GM12878 (cell line): ENCODE measurements around the gene TMEM63B.

Experiments
- CTCF ChIP-seq, 3 experiments: IDR thresholded peaks in 2 of 3; conservative IDR thresholded peaks in 1 of 3; 2 replicates each; pipeline ENCODE4 v1.5.1; 2011; ENCODE audit warnings: low read depth in 3 of 3, low read length in 3 of 3, mild to moderate bottlenecking in 3 of 3, control low read depth in 2 of 3, moderate library complexity in 2 of 3, inconsistent platforms in 1 of 3, mixed read lengths in 1 of 3; ENCODE audit not compliant: control insufficient read depth in 2 of 3, insufficient read depth in 1 of 3; ENCODE audit errors: extremely low read depth in 1 of 3
- FOXM1 ChIP-seq: IDR thresholded peaks from 2 replicates; pipeline ENCODE4 v1.6.1; 2012; ENCODE audit warnings: low read depth, mild to moderate bottlenecking, inconsistent platforms, low read length, moderate library complexity
- HCFC1 ChIP-seq: fragments of 150-350 bp; IDR thresholded peaks from 2 replicates; pipeline ENCODE4 v1.6.1; 2014; ENCODE audit warnings: low read length
- POLR2AphosphoS5 ChIP-seq: IDR thresholded peaks from 2 replicates; pipeline ENCODE4 v1.6.1; 2011; ENCODE audit warnings: mild to moderate bottlenecking, low read length, inconsistent platforms
- ZBTB40 ChIP-seq: fragments of 450-650 bp; IDR thresholded peaks from 2 replicates; pipeline ENCODE4 v1.6.1; 2016; ENCODE audit warnings: mild to moderate bottlenecking, moderate library complexity, borderline replicate concordance
- ZZZ3 ChIP-seq: IDR thresholded peaks from 2 replicates; pipeline ENCODE4 v1.6.1; 2011; ENCODE audit warnings: low read depth; ENCODE audit not compliant: control insufficient read depth, insufficient read length

GRCh38 chr6:44088827-44089590, 38.3 kb upstream of the TMEM63B start:
- TF ChIP-seq FOXM1 (no peak), HCFC1 (no peak), ZZZ3 (no peak), POLR2AphosphoS5 (no peak), ZBTB40 (no peak), CTCF (IDR thresholded peaks at IDR 0.05 in 2 of 3, conservative IDR thresholded peaks at IDR 0.05 in 1 of 3; ENCODE audit: control insufficient read depth in 2 of 3, extremely low read depth in 1 of 3, insufficient read depth in 1 of 3, low read depth in 3 of 3, low read length in 3 of 3) (no peak)
